Neural cell (in vitro differentiated cells): ENCODE measurements around the gene DUSP22. TPM values are rescaled to one million over a fixed set of nuclear protein-coding genes. Genes with fewer than 3 reads are reported as not detected.

ENCODE experiments used
- H2AFZ ChIP-seq: fragments of 200-600, 300-800 bp; sonication (generic), shearing (Covaris generic); 2 replicates; pipeline ENCODE4 v1.6.0; 2014; ENCODE audit warnings: low read depth, mild to moderate bottlenecking, antibody characterized with exemption, low read length, moderate library complexity
- H3F3A ChIP-seq: fragments of 200-600 bp; shearing (Covaris generic); 2 replicates; pipeline ENCODE4 v1.6.1; 2016; ENCODE audit warnings: mild to moderate bottlenecking, moderate library complexity, mixed read lengths, antibody characterized with exemption, low read length; ENCODE audit not compliant: insufficient read depth, poor library complexity, severe bottlenecking
- H3K27ac ChIP-seq: fragments of 200-600, 300-800 bp; sonication (generic), shearing (Covaris generic); 2 replicates; pipeline ENCODE4 v1.5.1; 2014; ENCODE audit warnings: mild to moderate bottlenecking, low read length, moderate library complexity
- H3K27me3 ChIP-seq: fragments of 300-800, 200-600 bp; sonication (generic), shearing (Covaris generic); 2 replicates; pipeline ENCODE4 v1.6.0; 2014; ENCODE audit warnings: mild to moderate bottlenecking, low read depth, low read length, moderate library complexity; ENCODE audit not compliant: insufficient read depth
- H3K36me3 ChIP-seq: fragments of 300-800, 200-600 bp; sonication (generic), shearing (Covaris generic); 2 replicates; pipeline ENCODE4 v1.5.1; 2014; ENCODE audit warnings: mild to moderate bottlenecking, antibody characterized with exemption, low read length, moderate library complexity; ENCODE audit not compliant: insufficient read depth
- H3K4me2 ChIP-seq: fragments of 300-800, 200-600 bp; sonication (generic), shearing (Covaris generic); 2 replicates; pipeline ENCODE4 v1.6.0; 2014; ENCODE audit warnings: mild to moderate bottlenecking, low read length
- H3K4me3 ChIP-seq: fragments of 300-800, 200-600 bp; sonication (generic), shearing (Covaris generic); 2 replicates; pipeline ENCODE4 v1.5.1; 2014; ENCODE audit warnings: mild to moderate bottlenecking, low read length, moderate library complexity
- H3K79me2 ChIP-seq: fragments of 200-600 bp; shearing (Covaris generic); replicated peaks from 2 replicates; pipeline ENCODE4 v1.6.0; 2014; ENCODE audit warnings: mild to moderate bottlenecking, low read length, moderate library complexity; ENCODE audit not compliant: insufficient read depth
- H3K9ac ChIP-seq: fragments of 300-800, 200-600 bp; sonication (generic), shearing (Covaris generic); 2 replicates; pipeline ENCODE4 v1.6.1; 2016; ENCODE audit warnings: mild to moderate bottlenecking, low read length, mixed read lengths
- H3K9me2 ChIP-seq: fragments of 200-600 bp; shearing (Covaris generic); 2 replicates; pipeline ENCODE4 v1.6.1; 2016; ENCODE audit warnings: mild to moderate bottlenecking, low read length, mixed read lengths; ENCODE audit not compliant: insufficient read depth
- H3K9me3 ChIP-seq: fragments of 200-600, 300-800 bp; sonication (generic), shearing (Covaris generic); 2 replicates; pipeline ENCODE4 v1.6.1; 2016; ENCODE audit warnings: mild to moderate bottlenecking, mixed run types, low read length, moderate library complexity, mixed read lengths
- H4K20me1 ChIP-seq: fragments of 200-600 bp; shearing (Covaris generic); 2 replicates; pipeline ENCODE4 v1.6.1; 2016; ENCODE audit warnings: mild to moderate bottlenecking, mixed run types; ENCODE audit not compliant: insufficient read depth
- CTCF ChIP-seq: fragments of 450-650 bp; IDR thresholded peaks from 2 replicates; pipeline ENCODE4 v1.5.1; 2014; ENCODE audit warnings: antibody characterized with exemption, mild to moderate bottlenecking, moderate library complexity; ENCODE audit not compliant: poor library complexity, severe bottlenecking
- EP300 ChIP-seq: fragments of 450-650 bp; conservative IDR thresholded peaks from 2 replicates; pipeline ENCODE4 v1.6.1; 2014; ENCODE audit warnings: antibody characterized with exemption, mild to moderate bottlenecking, moderate library complexity; ENCODE audit not compliant: poor library complexity, severe bottlenecking
- EZH2 ChIP-seq: fragments of 200-600, 300-800 bp; shearing (Covaris generic), sonication (generic); IDR thresholded peaks from 2 replicates; pipeline ENCODE4 v1.6.1; 2014; ENCODE audit warnings: antibody characterized with exemption, low read length, borderline replicate concordance, mild to moderate bottlenecking; ENCODE audit not compliant: insufficient read depth, poor library complexity, severe bottlenecking
- MXI1 ChIP-seq: fragments of 450-650 bp; conservative IDR thresholded peaks from 2 replicates; pipeline ENCODE4 v1.6.1; 2014; ENCODE audit warnings: antibody characterized with exemption, mild to moderate bottlenecking; ENCODE audit not compliant: poor library complexity, severe bottlenecking
- POLR2AphosphoS5 ChIP-seq: IDR thresholded peaks from 2 replicates; pipeline ENCODE4 v1.6.1; 2012
- SMC3 ChIP-seq: fragments of 450-650 bp; conservative IDR thresholded peaks from 2 replicates; pipeline ENCODE4 v1.6.1; 2014; ENCODE audit warnings: antibody characterized with exemption, mild to moderate bottlenecking, moderate library complexity; ENCODE audit not compliant: poor library complexity
- TAF1 ChIP-seq: IDR thresholded peaks from 2 replicates; pipeline ENCODE4 v1.6.1; 2012; ENCODE audit warnings: low read depth
- polyA plus RNA-seq: library from polyadenylated mRNA; depleted of rRNA; stranded (reverse); fragments of >200 nt; gene quantifications from 2 replicates; pipeline ENCODE4 v1.2.3, GENCODE V29; 2014
- TF ChIP-seq, protein P1 (sequence below): IDR thresholded peaks from 2 replicates; pipeline ENCODE4 v1.6.1; 2012; ENCODE audit warnings: borderline replicate concordance

DUSP22 gene
- polyA plus RNA-seq, 1 donor from 2014 or later: 24.9 TPM

DNA sequence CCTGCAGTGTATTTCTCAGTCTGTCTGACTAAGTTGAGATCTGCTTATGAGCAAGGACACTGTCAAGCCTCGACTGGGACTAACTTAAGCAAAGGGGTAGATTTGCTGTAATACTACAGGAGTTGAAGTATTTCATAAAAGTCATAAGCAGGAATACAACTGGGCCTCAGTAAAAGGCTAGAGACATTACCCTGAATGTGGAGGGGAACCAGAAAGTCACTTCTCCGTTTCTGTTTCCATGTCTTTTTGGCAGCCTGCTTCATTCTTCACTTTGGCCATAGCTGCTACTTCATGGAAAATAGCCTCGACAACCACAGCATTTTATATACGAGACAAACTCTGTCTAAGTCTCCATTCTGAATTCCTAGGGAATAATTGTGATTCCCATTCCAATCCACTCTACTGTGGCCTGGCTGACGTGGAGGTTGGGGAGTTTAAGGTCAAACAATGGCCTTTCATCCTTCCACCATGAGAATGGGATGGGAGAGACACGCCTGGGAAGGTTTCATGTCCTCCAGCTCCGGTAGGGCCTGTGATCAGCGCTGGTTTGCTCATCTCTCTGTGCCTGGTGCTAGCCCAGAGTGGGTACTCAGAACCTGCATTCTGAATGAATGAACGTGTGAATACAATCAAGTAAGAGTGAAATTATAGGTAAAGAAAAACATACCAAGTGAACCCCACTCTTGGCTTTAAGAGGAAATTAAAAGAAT is 37.1 kb upstream of the DUSP22 start:
- H4K20me1 ChIP-seq: no peaks in the 10 kb centered on the region
- no peak overlapping the region for H2AFZ ChIP-seq
- no peaks in the 10 kb centered on the region for H3F3A ChIP-seq
- H3K9me3 ChIP-seq: peaks cover 3% of the 10 kb centered on the region
- no peaks in the 10 kb centered on the region for H3K27me3 ChIP-seq
- H3K79me2 ChIP-seq: no peaks in the 10 kb centered on the region
- no peak overlapping the region for H3K27ac ChIP-seq
- no peak for TF ChIP-seq EP300
- no peak for TF ChIP-seq MXI1
- no peak for TF ChIP-seq TAF1
- no peak for TF ChIP-seq SMC3
- H3K36me3 ChIP-seq: no peaks in the 10 kb centered on the region
- H3K4me2 ChIP-seq: no peak overlapping the region
- H3K9ac ChIP-seq: no peak overlapping the region
- H3K9me2 ChIP-seq: no peaks in the 10 kb centered on the region
- no peak overlapping the region for H3K4me3 ChIP-seq

DNA sequence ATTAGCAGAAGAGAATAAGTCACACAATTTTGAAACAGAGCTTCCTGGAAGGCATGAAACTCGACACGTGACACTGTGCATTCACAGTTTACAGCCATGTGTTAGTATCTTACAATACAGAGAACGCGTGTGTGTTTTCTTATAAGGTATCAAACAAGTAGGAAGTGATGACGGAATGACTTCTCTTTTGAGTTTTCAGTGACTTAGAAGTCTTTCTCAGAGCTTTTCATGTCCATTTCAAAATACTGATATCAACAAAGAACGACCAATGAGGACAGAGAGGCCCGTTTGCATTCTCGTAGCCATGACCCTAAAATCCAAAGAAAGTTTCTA is 36.6 kb upstream of the DUSP22 start:
- Histone ChIP-seq H3K9me3 (peaks cover 3% of the 10 kb centered on the region), H3K9ac (no peak overlapping the region), H3K27ac (no peak overlapping the region), H3K4me2 (no peak overlapping the region), H3K27me3 (no peaks in the 10 kb centered on the region), H2AFZ (no peak overlapping the region), H3F3A (no peaks in the 10 kb centered on the region), H3K9me2 (no peaks in the 10 kb centered on the region), H3K36me3 (no peaks in the 10 kb centered on the region), H4K20me1 (no peaks in the 10 kb centered on the region), H3K79me2 (no peaks in the 10 kb centered on the region), H3K4me3 (no peak overlapping the region)
- TF ChIP-seq MXI1 (no peak), EZH2 (no peak), TAF1 (no peak), POLR2AphosphoS5 (no peak), EP300 (no peak), CTCF (no peak), SMC3 (no peak)
- TF ChIP-seq, protein P1, sequence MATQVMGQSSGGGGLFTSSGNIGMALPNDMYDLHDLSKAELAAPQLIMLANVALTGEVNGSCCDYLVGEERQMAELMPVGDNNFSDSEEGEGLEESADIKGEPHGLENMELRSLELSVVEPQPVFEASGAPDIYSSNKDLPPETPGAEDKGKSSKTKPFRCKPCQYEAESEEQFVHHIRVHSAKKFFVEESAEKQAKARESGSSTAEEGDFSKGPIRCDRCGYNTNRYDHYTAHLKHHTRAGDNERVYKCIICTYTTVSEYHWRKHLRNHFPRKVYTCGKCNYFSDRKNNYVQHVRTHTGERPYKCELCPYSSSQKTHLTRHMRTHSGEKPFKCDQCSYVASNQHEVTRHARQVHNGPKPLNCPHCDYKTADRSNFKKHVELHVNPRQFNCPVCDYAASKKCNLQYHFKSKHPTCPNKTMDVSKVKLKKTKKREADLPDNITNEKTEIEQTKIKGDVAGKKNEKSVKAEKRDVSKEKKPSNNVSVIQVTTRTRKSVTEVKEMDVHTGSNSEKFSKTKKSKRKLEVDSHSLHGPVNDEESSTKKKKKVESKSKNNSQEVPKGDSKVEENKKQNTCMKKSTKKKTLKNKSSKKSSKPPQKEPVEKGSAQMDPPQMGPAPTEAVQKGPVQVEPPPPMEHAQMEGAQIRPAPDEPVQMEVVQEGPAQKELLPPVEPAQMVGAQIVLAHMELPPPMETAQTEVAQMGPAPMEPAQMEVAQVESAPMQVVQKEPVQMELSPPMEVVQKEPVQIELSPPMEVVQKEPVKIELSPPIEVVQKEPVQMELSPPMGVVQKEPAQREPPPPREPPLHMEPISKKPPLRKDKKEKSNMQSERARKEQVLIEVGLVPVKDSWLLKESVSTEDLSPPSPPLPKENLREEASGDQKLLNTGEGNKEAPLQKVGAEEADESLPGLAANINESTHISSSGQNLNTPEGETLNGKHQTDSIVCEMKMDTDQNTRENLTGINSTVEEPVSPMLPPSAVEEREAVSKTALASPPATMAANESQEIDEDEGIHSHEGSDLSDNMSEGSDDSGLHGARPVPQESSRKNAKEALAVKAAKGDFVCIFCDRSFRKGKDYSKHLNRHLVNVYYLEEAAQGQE: no peak
